HG02571 (cell line): Measurements from ENCODE around the gene CNIH3.
"Not testable (repeated sequence)": the region's sequence is repeated elsewhere in the genome, so short reads cannot be mapped to it uniquely, and the experiment has no call there.

Experiments used
- ATAC-seq: cut with Tn5 transposase; IDR thresholded peaks from one replicate; pipeline ENCODE4 v1.9.1; 2021; ENCODE audit warnings: mild to moderate bottlenecking, moderate library complexity; ENCODE audit not compliant: unreplicated experiment

Gene CNIH3

GRCh38 chr1:224684979-224685425 is 68.9 kb downstream of the CNIH3 start:
- no peak for ATAC-seq

- ATAC-seq, result not testable (repeated sequence)
Measured at GRCh38 chr1:224686140-224686539, 70.0 kb downstream of the CNIH3 start.

- no peak for ATAC-seq
Measured at GRCh38 chr1:224687465-224687864, 71.3 kb downstream of the CNIH3 start.

- no peak for ATAC-seq
Measured at GRCh38 chr1:224689374-224689773, 73.3 kb downstream of the CNIH3 start.

GRCh38 chr1:224690576-224690975 is 74.5 kb downstream of the CNIH3 start:
- ATAC-seq, result no peak

GRCh38 chr1:224691148-224691925 is 75.2 kb downstream of the CNIH3 start:
- ATAC-seq, result no peak

- no peak for ATAC-seq
Measured at GRCh38 chr1:224694969-224695368, 78.9 kb downstream of the CNIH3 start.

GRCh38 chr1:224696021-224696420 is 79.9 kb downstream of the CNIH3 start:
- no peak for ATAC-seq

- no peak for ATAC-seq
Measured at GRCh38 chr1:224696891-224697765, 81.0 kb downstream of the CNIH3 start.

GRCh38 chr1:224698015-224698451 is 81.9 kb downstream of the CNIH3 start:
- no peak for ATAC-seq

- no peak for ATAC-seq
Measured at GRCh38 chr1:224700918-224701531, 84.9 kb downstream of the CNIH3 start.

GRCh38 chr1:224703702-224704101 is 87.6 kb downstream of the CNIH3 start:
- no peak for ATAC-seq

GRCh38 chr1:224704107-224704735 is 88.1 kb downstream of the CNIH3 start:
- no peak for ATAC-seq

- ATAC-seq, result no peak
Measured at GRCh38 chr1:224705578-224705977, 89.5 kb downstream of the CNIH3 start.

GRCh38 chr1:224707843-224708725 is 92.0 kb downstream of the CNIH3 start:
- peak; percentile 55 for ATAC-seq

- no peak for ATAC-seq
Measured at GRCh38 chr1:224710196-224710595, 94.1 kb downstream of the CNIH3 start.

- not testable (repeated sequence) for ATAC-seq
Measured at GRCh38 chr1:224711231-224711756, 95.2 kb downstream of the CNIH3 start.

GRCh38 chr1:224711876-224712275 is 95.8 kb downstream of the CNIH3 start:
- no peak for ATAC-seq

- ATAC-seq, result no peak
Measured at GRCh38 chr1:224713228-224713627, 97.1 kb downstream of the CNIH3 start.

- no peak for ATAC-seq
Measured at GRCh38 chr1:224714553-224714952, 98.4 kb downstream of the CNIH3 start.
